Right lobe of liver (tissue), 6 donors: ENCODE results near the gene EID1. TPM values are rescaled to one million over a fixed set of nuclear protein-coding genes. Genes with fewer than 3 reads are reported as not detected.
"Not testable (repeated sequence)": the region's sequence is repeated elsewhere in the genome, so short reads cannot be mapped to it uniquely, and the experiment has no call there.

ENCODE experiments used
- ATAC-seq, 4 donors: fragments of 200-7000 bp; cut with Tn5 transposase; one replicate each; pipeline ENCODE4 v1.9.1; 2020; ENCODE audit warnings: mild to moderate bottlenecking in 4 of 4, moderate library complexity in 4 of 4
- DNase-seq, 3 donors: peaks; one replicate each; pipeline ENCODE4 v3.0.0-alpha.2; 2020
- H3K27ac ChIP-seq, 3 donors: fragments of 200-600 bp; one replicate each; pipeline ENCODE4 v1.8.0; 2022
- H3K27me3 ChIP-seq, 2 donors: fragments of 200-600 bp; one replicate each; pipeline ENCODE4 v1.8.0; 2022
- H3K36me3 ChIP-seq, 4 donors: fragments of 200-600 bp; sonication (generic) in 1 of 4; one replicate each; pipeline versions ENCODE4 v1.5.1 to v1.8.0; 2017 to 2022; ENCODE audit warnings: control low read depth in 1 of 4
- H3K4me1 ChIP-seq, 4 donors: fragments of 200-600 bp; sonication (generic) in 1 of 4; one replicate each; pipeline versions ENCODE4 v1.5.1 to v1.8.0; 2017 to 2022; ENCODE audit warnings: control low read depth in 1 of 4
- H3K4me3 ChIP-seq, 3 donors: fragments of 200-600 bp; one replicate each; pipeline ENCODE4 v1.8.0; 2022
- H3K9me3 ChIP-seq, 4 donors: fragments of 200-600 bp; sonication (generic) in 1 of 4; one replicate each; pipeline versions ENCODE4 v1.5.1 to v1.8.0; 2017 to 2022; ENCODE audit warnings: control low read depth in 1 of 4
- POLR2A ChIP-seq: fragments of 450-650 bp; IDR thresholded peaks from one replicate; pipeline ENCODE4 v1.6.1; 2017; ENCODE audit warnings: antibody characterized with exemption, mild to moderate bottlenecking
- WGBS: methylation state at CpG from one replicate; pipeline ENCODE4 v1.1.6; 2018; ENCODE audit warnings: low coverage, low lambda C conversion rate; ENCODE audit not compliant: insufficient coverage; ENCODE audit errors: missing lambda C conversion rate; 5-methylcytosine and 5-hydroxymethylcytosine counted together
- intact Hi-C, 2 donors: fragments of 100-400 bp; cut with DNase I; formaldehyde crosslinking; loops; one replicate each; pipeline versions ENCODE4 v1.11.2 to v1.14.1; 2022
- total RNA-seq, 6 experiments: library from RNA; depleted of rRNA in 2 of 6; stranded (reverse); fragments of >200 nt in 2 of 6; fragmentation: NEBNext Ultra II Directional in 3 of 6; extraction: Animal tissue kit (Norgen Biotek cat#: 25700) in 3 of 6; gene quantifications; one replicate each; pipeline versions ENCODE4 v1.1.0 to v1.2.4, GENCODE V29; 2016 to 2023
- TF ChIP-seq, protein P1 (sequence below), 4 donors: fragments of 200-600 bp in 3 of 4; fragments of 450-650 bp in 1 of 4; IDR thresholded peaks; one replicate each; pipeline versions ENCODE4 v1.5.1 to v1.8.0; 2016 to 2022; ENCODE audit warnings: antibody characterized with exemption in 4 of 4, mild to moderate bottlenecking in 2 of 4
- donor health status: DM: no; HTN: yes; CAD: no.
- donor health status: DM: no; HTN: no; CAD: no.
- donor health status: DM: no; HTN: no; CAD: no.
- donor health status: DM: no; HTN: yes; CAD: no.
- donor health status: DM: no; HTN: yes; CAD: no.

The EID1 gene
- total RNA-seq, 6 experiments from 2014 or later = 33.6 to 69.3 (median 47.5) TPM

DNA sequence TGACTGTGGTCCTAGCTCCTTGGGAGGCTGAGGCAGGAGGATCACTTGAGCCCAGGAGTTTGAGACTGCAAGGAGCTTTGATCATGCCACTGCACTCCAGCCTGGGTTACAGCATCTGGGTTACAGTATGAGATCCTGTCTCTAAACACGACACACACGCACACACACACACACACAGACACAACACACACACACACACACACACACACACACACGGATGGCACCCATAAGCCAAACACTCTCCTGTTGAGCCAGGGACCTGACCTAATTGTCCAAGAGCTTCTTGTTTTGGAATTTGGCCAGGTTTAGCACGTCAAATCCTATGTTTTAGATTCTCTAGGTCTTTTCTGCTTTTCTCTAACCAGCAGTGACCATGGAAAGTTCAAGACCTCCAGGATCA is 26.8 kb downstream of the EID1 start:
- H3K27ac ChIP-seq = no peak overlapping the region
- no CpG with 5 or more reads among the region's 4 CpGs for WGBS
- no peaks in the 10 kb centered on the region for H3K4me1 ChIP-seq
- intact Hi-C loops = no loop called here
- DNase-seq (no peak), ATAC-seq (no peak)
- no peaks in the 10 kb centered on the region for H3K27me3 ChIP-seq
- H3K9me3 ChIP-seq = no peaks in the 10 kb centered on the region
- no peaks in the 10 kb centered on the region for H3K36me3 ChIP-seq
- TF ChIP-seq, protein P1, sequence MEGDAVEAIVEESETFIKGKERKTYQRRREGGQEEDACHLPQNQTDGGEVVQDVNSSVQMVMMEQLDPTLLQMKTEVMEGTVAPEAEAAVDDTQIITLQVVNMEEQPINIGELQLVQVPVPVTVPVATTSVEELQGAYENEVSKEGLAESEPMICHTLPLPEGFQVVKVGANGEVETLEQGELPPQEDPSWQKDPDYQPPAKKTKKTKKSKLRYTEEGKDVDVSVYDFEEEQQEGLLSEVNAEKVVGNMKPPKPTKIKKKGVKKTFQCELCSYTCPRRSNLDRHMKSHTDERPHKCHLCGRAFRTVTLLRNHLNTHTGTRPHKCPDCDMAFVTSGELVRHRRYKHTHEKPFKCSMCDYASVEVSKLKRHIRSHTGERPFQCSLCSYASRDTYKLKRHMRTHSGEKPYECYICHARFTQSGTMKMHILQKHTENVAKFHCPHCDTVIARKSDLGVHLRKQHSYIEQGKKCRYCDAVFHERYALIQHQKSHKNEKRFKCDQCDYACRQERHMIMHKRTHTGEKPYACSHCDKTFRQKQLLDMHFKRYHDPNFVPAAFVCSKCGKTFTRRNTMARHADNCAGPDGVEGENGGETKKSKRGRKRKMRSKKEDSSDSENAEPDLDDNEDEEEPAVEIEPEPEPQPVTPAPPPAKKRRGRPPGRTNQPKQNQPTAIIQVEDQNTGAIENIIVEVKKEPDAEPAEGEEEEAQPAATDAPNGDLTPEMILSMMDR (IDR thresholded peaks at IDR 0.05) = no peak
- TF ChIP-seq POLR2A = no peak
- no peak overlapping the region for H3K4me3 ChIP-seq

DNA sequence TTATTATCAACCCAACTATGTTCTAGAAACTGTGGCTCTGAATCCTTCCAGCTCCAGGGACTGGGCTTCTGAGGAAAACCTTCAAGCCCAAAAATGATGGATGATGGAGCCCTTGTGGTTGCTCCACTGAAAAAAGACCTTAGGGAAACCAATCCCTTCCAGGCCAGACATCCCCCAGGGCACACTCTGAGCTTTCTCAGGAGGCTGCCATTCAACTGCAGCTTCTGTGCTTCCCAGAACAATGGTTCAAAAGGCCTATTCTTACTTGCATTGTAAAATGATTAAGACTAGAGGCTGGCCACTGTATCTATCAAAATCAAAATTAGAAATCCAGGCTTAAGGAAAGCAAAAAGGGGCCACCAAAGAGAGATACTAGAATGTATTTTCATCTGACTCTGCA is 27.3 kb downstream of the EID1 start:
- Histone ChIP-seq H3K4me1 (no peaks in the 10 kb centered on the region), H3K4me3 (no peak overlapping the region), H3K27me3 (no peaks in the 10 kb centered on the region), H3K36me3 (no peaks in the 10 kb centered on the region), H3K27ac (no peak overlapping the region), H3K9me3 (no peaks in the 10 kb centered on the region)
- DNase-seq (no peak), ATAC-seq (no peak)
- intact Hi-C loops = no loop called here
- TF ChIP-seq, protein P1 (IDR thresholded peaks at IDR 0.05) = no peak
- no peak for TF ChIP-seq POLR2A

DNA sequence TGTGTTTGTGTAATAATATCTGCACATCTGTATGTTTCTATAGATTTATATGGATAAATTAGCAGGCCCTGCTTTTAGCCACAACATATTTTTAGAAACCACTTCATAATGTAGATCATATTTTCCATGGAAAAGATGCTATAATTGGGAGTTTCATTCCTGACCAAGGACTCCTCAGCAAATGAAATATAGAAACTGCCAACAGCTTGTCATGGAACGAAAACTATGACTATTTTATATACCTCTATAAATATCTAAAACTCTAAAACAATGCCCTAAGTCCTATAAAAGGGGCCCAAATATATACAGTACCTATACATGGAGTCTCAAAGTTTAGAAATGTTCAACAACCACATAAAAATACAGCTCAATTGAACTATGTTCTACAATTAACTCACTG is 27.9 kb downstream of the EID1 start:
- H3K4me3 ChIP-seq = no peak overlapping the region
- H3K27me3 ChIP-seq = no peaks in the 10 kb centered on the region
- 69% methylated on average over 1 of the region's 1 CpG for WGBS
- no peaks in the 10 kb centered on the region for H3K36me3 ChIP-seq
- TF ChIP-seq, protein P1 (IDR thresholded peaks at IDR 0.05) = no peak
- no peak for TF ChIP-seq POLR2A
- no peaks in the 10 kb centered on the region for H3K9me3 ChIP-seq
- DNase-seq (no peak), ATAC-seq (no peak)
- H3K4me1 ChIP-seq = no peaks in the 10 kb centered on the region
- intact Hi-C loops = no loop called here
- H3K27ac ChIP-seq = no peak overlapping the region

DNA sequence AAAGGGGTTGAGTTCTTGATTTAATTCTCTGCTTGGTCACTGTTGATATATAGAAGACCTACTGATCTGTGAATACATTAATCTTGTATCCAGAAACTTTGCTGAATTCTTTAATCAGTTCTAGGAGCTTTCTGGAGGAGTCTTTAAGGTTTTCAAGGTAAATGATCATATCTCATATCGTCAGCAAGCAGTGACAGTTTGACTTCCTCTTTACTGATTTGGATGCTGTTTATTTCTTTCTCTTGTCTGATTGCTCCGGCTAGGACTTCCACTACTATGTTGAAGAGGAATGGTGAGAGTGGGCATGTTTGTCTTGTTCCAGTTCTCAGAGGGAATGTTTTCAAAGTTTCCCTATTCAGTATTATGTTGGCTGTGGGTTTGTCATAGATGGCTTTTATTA is 31.4 kb downstream of the EID1 start:
- ATAC-seq = not testable (repeated sequence)

DNA sequence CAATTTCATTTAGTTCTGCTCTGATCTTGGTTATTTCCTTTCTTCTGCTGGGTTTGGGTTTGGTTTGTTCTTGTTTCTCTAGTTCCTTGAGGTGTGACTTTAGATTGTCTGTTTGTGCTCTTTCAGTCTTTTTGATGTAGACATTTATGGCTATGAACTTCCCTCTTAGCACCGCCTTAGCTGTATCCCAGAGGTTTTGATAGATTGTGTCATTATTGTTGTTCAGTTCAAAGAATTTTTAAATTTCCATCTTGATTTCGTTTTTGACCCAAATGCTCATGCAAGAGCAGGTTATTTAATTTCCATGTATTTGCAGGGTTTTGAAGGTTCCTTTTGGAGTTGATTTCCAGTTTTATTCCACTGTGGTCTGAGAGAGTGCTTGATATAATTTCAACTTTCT is 32.6 kb downstream of the EID1 start:
- H3K4me1 ChIP-seq, H3K27me3 ChIP-seq, H3K36me3 ChIP-seq, DNase-seq, H3K4me3 ChIP-seq, ATAC-seq, intact Hi-C loops, H3K27ac ChIP-seq, H3K9me3 ChIP-seq: not testable (repeated sequence)
- WGBS = 67% methylated on average over 2 of the region's 2 CpGs

More for the DNA sequence above, 31.4 kb downstream of the EID1 start:
- H3K4me3 ChIP-seq, H3K4me1 ChIP-seq, H3K9me3 ChIP-seq, DNase-seq, H3K27me3 ChIP-seq, H3K27ac ChIP-seq, intact Hi-C loops, H3K36me3 ChIP-seq: not testable (repeated sequence)
- 15% methylated on average over 2 of the region's 2 CpGs for WGBS

DNA sequence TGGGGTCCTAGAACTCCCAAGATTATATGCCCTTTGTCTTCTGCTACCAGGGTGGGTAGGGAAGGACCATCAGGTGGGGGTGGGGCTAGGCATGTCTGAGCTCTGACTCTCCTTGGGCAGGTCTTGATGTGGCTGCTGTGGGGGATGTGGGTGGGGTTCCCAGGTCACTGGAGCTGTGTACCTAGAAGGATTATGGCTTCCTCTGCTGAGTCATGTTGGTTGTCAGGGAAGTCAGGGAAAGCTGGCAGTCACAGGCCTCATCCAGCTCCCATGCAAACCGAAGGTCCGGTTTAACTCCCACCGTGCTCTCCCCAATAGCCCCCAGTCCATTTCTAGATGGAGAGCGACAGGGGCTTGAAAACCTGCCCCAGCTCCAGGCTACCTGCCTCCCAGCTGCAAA is 35.2 kb downstream of the EID1 start:
- Histone ChIP-seq H3K4me3 (no peak overlapping the region), H3K9me3 (no peaks in the 10 kb centered on the region), H3K27ac (no peak overlapping the region), H3K4me1 (no peaks in the 10 kb centered on the region), H3K36me3 (no peaks in the 10 kb centered on the region), H3K27me3 (no peaks in the 10 kb centered on the region)
- ATAC-seq = no peak
- intact Hi-C loops = no loop called here
- no peak for DNase-seq
- TF ChIP-seq, protein P1 (IDR thresholded peaks at IDR 0.05) = no peak
- TF ChIP-seq POLR2A = no peak
- 80% methylated on average over 2 of the region's 4 CpGs for WGBS
